Colonic mucosa (tissue), 4 donors: ENCODE measurements around the gene HNRNPA1. TPM values are rescaled to one million over a fixed set of nuclear protein-coding genes. Genes with fewer than 3 reads are reported as not detected.
"Not testable (repeated sequence)": the region's sequence is repeated elsewhere in the genome, so short reads cannot be mapped to it uniquely, and the experiment has no call there.

Experiments
- DNase-seq: peaks from one replicate; pipeline ENCODE4 v3.0.0-alpha.2; 2020
- H3K27ac ChIP-seq: fragments of 200-600 bp; one replicate; pipeline ENCODE4 v1.8.0; 2021
- H3K27me3 ChIP-seq: fragments of 200-600 bp; one replicate; pipeline ENCODE4 v1.8.0; 2021
- H3K36me3 ChIP-seq: fragments of 200-600 bp; one replicate; pipeline ENCODE4 v1.8.0; 2021
- H3K4me1 ChIP-seq: fragments of 200-600 bp; one replicate; pipeline ENCODE4 v1.8.0; 2021; ENCODE audit warnings: mild to moderate bottlenecking
- H3K4me3 ChIP-seq: fragments of 200-600 bp; one replicate; pipeline ENCODE4 v1.8.0; 2021
- H3K9ac ChIP-seq, 2 donors: one replicate each; pipeline ENCODE4 v1.7.0; 2013; ENCODE audit warnings: control low read depth in 2 of 2, low read depth in 2 of 2, low read length in 2 of 2
- H3K9me3 ChIP-seq: fragments of 200-600 bp; one replicate; pipeline ENCODE4 v1.8.0; 2021
- intact Hi-C: fragments of 100-400 bp; cut with DNase I; formaldehyde crosslinking; loops from one replicate; pipeline ENCODE4 v1.14.1; 2022
- total RNA-seq, 2 donors: library from RNA; stranded (reverse); fragmentation: NEBNext Ultra II Directional in 1 of 2; extraction: Animal tissue kit (Norgen Biotek cat#: 25700) in 1 of 2; gene quantifications; one replicate each; pipeline ENCODE4 v1.2.1, GENCODE V29; 2021
- TF ChIP-seq, protein P1 (sequence below): fragments of 200-600 bp; IDR thresholded peaks from one replicate; pipeline ENCODE4 v1.8.0; 2022; ENCODE audit warnings: antibody characterized with exemption, mild to moderate bottlenecking
- donor health status: healthy.
- donor health status: DM: no; HTN: no; CAD: no.
- donor health status: DM: no; HTN: no; CAD: no.

The HNRNPA1 gene
- total RNA-seq, 2 donors from 2014 or later, result 716 to 1,090 TPM

DNA sequence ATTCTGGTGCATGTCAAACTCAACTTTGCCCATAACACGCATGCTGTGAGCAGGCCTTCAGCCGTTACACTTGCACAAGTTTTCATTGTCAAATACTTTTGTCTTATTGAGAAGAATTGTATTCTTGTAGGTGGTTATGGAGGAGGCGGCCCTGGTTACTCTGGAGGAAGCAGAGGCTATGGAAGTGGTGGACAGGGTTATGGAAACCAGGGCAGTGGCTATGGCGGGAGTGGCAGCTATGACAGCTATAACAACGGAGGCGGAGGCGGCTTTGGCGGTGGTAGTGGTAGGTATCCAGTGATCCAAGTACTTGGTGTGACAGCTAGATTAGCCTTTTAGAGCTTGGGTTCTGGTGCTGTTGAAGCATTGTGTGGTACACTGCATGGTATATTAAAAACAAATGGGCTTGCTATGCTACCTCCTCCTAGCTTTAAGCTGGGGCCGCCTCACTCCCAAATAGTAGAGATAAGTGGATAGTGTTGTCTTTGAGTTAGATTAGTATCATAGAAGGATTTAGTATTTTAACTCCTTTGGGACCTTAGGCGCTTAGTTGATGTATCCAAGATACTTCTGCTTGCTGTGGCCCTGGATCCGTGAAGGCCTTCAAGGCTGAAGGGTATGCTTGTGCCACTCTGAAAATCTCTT is 2.5 kb downstream of the HNRNPA1 start:
- DNase-seq, result peak; percentile 51
- intact Hi-C loops, result no loop called here
- Histone ChIP-seq H3K9ac (peak overlapping the region in 1 of 2 donors; percentile 76), H3K27me3 (no peaks in the 10 kb centered on the region), H3K36me3 (peaks cover 12% of the 10 kb centered on the region), H3K9me3 (no peaks in the 10 kb centered on the region), H3K4me1 (peaks cover 38% of the 10 kb centered on the region), H3K27ac (peak overlapping the region; percentile 40), H3K4me3 (peak overlapping the region; percentile 66)
- TF ChIP-seq, protein P1, sequence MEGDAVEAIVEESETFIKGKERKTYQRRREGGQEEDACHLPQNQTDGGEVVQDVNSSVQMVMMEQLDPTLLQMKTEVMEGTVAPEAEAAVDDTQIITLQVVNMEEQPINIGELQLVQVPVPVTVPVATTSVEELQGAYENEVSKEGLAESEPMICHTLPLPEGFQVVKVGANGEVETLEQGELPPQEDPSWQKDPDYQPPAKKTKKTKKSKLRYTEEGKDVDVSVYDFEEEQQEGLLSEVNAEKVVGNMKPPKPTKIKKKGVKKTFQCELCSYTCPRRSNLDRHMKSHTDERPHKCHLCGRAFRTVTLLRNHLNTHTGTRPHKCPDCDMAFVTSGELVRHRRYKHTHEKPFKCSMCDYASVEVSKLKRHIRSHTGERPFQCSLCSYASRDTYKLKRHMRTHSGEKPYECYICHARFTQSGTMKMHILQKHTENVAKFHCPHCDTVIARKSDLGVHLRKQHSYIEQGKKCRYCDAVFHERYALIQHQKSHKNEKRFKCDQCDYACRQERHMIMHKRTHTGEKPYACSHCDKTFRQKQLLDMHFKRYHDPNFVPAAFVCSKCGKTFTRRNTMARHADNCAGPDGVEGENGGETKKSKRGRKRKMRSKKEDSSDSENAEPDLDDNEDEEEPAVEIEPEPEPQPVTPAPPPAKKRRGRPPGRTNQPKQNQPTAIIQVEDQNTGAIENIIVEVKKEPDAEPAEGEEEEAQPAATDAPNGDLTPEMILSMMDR, result no peak

- DNase-seq, H3K27me3 ChIP-seq, H3K9me3 ChIP-seq, intact Hi-C loops: not testable (repeated sequence)
- Histone ChIP-seq H3K4me1 (peaks cover 38% of the 10 kb centered on the region), H3K36me3 (peaks cover 12% of the 10 kb centered on the region), H3K4me3 (peak overlapping the region; percentile 66), H3K27ac (peak overlapping the region; percentile 12), H3K9ac (peak overlapping the region in 1 of 2 donors; percentile 76)
Measured at GRCh38 chr12:54284070-54284780, 3.7 kb downstream of the HNRNPA1 start.

- Histone ChIP-seq H3K9ac (peak overlapping the region in 1 of 2 donors; percentile 21), H3K27me3 (no peaks in the 10 kb centered on the region), H3K4me3 (no peak overlapping the region), H3K9me3 (no peaks in the 10 kb centered on the region), H3K4me1 (peaks cover 38% of the 10 kb centered on the region), H3K36me3 (peaks cover 12% of the 10 kb centered on the region), H3K27ac (peak overlapping the region; percentile 62)
- TF ChIP-seq, protein P1, result no peak
- intact Hi-C loops, result no loop called here
- DNase-seq, result no peak
Measured at GRCh38 chr12:54285150-54286041, 4.9 kb downstream of the HNRNPA1 start.

DNA sequence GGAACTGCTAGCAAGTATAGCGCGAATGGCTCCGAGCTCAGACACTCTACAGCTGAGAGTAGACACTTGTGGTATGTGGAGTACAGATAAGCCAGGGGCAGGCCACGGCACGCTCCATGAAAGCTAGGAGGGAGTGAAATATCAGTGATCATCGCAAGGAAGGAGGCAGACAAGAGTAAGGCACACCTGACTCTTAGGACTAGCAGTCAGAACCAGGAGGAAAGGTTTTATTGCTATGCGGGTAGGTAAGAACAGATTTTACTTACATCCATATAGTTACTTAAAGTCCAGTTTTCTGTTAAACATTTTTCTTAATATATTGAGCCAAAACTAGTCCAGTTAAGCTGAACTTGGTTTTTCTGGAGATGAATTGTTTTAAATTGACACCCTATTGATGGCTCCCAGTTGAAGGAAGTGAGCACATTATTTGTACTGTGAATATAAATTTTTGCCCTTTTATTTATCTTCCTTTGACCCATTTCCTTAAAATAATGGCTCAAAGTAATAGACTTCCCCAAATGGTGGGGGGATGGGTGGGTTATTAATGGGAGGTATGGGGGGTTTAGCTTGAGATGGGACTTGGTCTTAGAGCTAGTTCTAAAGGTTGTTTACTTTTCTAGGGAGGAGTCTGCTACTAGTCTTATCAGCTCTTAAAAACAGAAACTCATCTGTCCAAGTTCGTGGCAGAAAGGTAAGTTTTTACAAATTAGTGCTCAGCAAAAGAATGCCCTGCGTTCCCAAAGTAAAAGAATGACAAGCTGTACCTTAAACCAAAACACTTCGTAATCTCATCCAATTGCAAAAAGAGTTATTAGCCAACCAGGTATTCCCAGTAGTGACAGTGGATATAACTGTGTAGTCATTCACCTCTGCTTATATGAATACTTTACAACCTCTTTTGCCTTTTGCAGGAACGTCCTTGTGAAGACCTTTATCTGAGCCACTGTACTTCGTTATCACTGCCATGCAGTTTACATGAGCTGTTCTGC is 5.8 kb downstream of the HNRNPA1 start:
- Histone ChIP-seq H3K27ac (peak overlapping the region; percentile 62), H3K36me3 (peaks cover 12% of the 10 kb centered on the region), H3K4me3 (no peak overlapping the region), H3K27me3 (no peaks in the 10 kb centered on the region), H3K9me3 (no peaks in the 10 kb centered on the region), H3K4me1 (peaks cover 38% of the 10 kb centered on the region), H3K9ac (peak overlapping the region in 1 of 2 donors; percentile 63)
- intact Hi-C loops, result no loop called here
- no peak for DNase-seq
- TF ChIP-seq, protein P1, result no peak

GRCh38 chr12:54287261-54288157 is 7.0 kb downstream of the HNRNPA1 start:
- no peak for DNase-seq
- Histone ChIP-seq H3K4me3 (no peak overlapping the region), H3K9me3 (no peaks in the 10 kb centered on the region), H3K9ac (peak overlapping the region in 1 of 2 donors; percentile 63), H3K27me3 (no peaks in the 10 kb centered on the region), H3K27ac (peak overlapping the region; percentile 62), H3K4me1 (peaks cover 34% of the 10 kb centered on the region), H3K36me3 (peaks cover 12% of the 10 kb centered on the region)
- TF ChIP-seq, protein P1, result no peak
- intact Hi-C loops, result no loop called here
